HepG2 (cell line): ENCODE measurements around the gene MAD2L2. TPM values are rescaled to one million over a fixed set of nuclear protein-coding genes. Genes with fewer than 3 reads are reported as not detected.
A peak's percentile ranks its signal among the peaks of the same experiment; 100 is the strongest.

Experiments
- EP300 ChIP-seq, 3 experiments: sonication (generic) in 1 of 3; formaldehyde crosslinking in 1 of 3; IDR thresholded peaks; 2 replicates each; pipeline versions ENCODE4 v1.5.1 to v1.6.1; 2011 to 2020; ENCODE audit warnings: low read depth in 2 of 3, low read length in 2 of 3, borderline replicate concordance in 1 of 3, improper control_type of control experiment in 1 of 3, mild to moderate bottlenecking in 1 of 3, missing genetic modification reagents in 1 of 3, moderate library complexity in 1 of 3
- HIVEP1 ChIP-seq: sonication (generic); formaldehyde crosslinking; IDR thresholded peaks from 2 replicates; pipeline ENCODE4 v1.4.0; 2020; ENCODE audit warnings: mild to moderate bottlenecking, missing genetic modification reagents
- HNRNPL ChIP-seq: fragments of 200-400 bp; formaldehyde crosslinking; IDR thresholded peaks from 2 replicates; pipeline ENCODE4 v1.6.1; 2017; ENCODE audit warnings: mild to moderate bottlenecking, low read depth, low read length
- HOXA3 ChIP-seq: sonication (generic); formaldehyde crosslinking; IDR thresholded peaks from 2 replicates; pipeline ENCODE4 v1.5.0; 2020; ENCODE audit warnings: missing genetic modification reagents
- IRF2 ChIP-seq: IDR thresholded peaks from 2 replicates; pipeline ENCODE4 v1.6.1; 2018; ENCODE audit warnings: missing genetic modification reagents, missing compliant biosample characterization
- KDM3A ChIP-seq: IDR thresholded peaks from 2 replicates; pipeline ENCODE4 v1.6.1; 2018; ENCODE audit warnings: low read depth, missing compliant biosample characterization
- MTA1 ChIP-seq: sonication (generic); formaldehyde crosslinking; IDR thresholded peaks from 2 replicates; pipeline ENCODE4 v1.4.0; 2020; ENCODE audit warnings: missing genetic modification reagents, mild to moderate bottlenecking, borderline replicate concordance
- POLR2G ChIP-seq: fragments of 200-400 bp; formaldehyde crosslinking; IDR thresholded peaks from 2 replicates; pipeline ENCODE4 v1.6.1; 2018; ENCODE audit warnings: mild to moderate bottlenecking, low read depth, low read length, moderate library complexity
- SMAD1 ChIP-seq: sonication (generic); formaldehyde crosslinking; IDR thresholded peaks from 2 replicates; pipeline ENCODE4 v1.4.0; 2020; ENCODE audit warnings: missing genetic modification reagents, low read depth, mild to moderate bottlenecking, borderline replicate concordance
- SNAPC5 ChIP-seq: sonication (generic); formaldehyde crosslinking; IDR thresholded peaks from 2 replicates; pipeline ENCODE4 v1.8.1; 2023; ENCODE audit warnings: mild to moderate bottlenecking, missing genetic modification reagents, borderline replicate concordance
- SP4 ChIP-seq: sonication (generic); formaldehyde crosslinking; IDR thresholded peaks from 2 replicates; pipeline ENCODE4 v1.8.1; 2023; ENCODE audit warnings: mild to moderate bottlenecking, missing genetic modification reagents
- THAP11 ChIP-seq: IDR thresholded peaks from 2 replicates; pipeline ENCODE4 v1.6.1; 2016; ENCODE audit warnings: missing biosample characterization, missing genetic modification reagents
- ZFP82 ChIP-seq: sonication (generic); formaldehyde crosslinking; IDR thresholded peaks from 2 replicates; pipeline ENCODE4 v1.5.1; 2020; ENCODE audit warnings: mild to moderate bottlenecking, missing genetic modification reagents, borderline replicate concordance
- ZNF563 ChIP-seq: sonication (generic); formaldehyde crosslinking; IDR thresholded peaks from 2 replicates; pipeline ENCODE4 v1.8.0; 2022; ENCODE audit warnings: mild to moderate bottlenecking, moderate library complexity, missing genetic modification reagents
- ZNF709 ChIP-seq: sonication (generic); formaldehyde crosslinking; IDR thresholded peaks from 2 replicates; pipeline ENCODE4 v1.5.0; 2020; ENCODE audit warnings: mild to moderate bottlenecking, missing genetic modification reagents
- polyA plus RNA-seq, 8 experiments: library from polyadenylated mRNA; depleted of rRNA in 3 of 8; stranded (reverse) in 7 of 8; unstranded in 1 of 8; fragments of >200 nt; fragmentation: Illumina TruSeq in 4 of 8; extraction: Trizol in 4 of 8; gene quantifications; 2 replicates each; pipeline versions ENCODE4 v1.2.1 to v1.2.3, GENCODE V29; 2011 to 2016; ENCODE audit warnings: low read depth in 4 of 8, missing spikeins in 1 of 8, mixed read lengths in 1 of 8; ENCODE audit not compliant: insufficient read depth in 1 of 8
- total RNA-seq, 5 experiments: library from RNA; depleted of rRNA; stranded (reverse); fragments of >200 nt; fragmentation: Illumina TruSeq; extraction: Trizol; gene quantifications; 2 replicates each; pipeline ENCODE4 v1.2.3, GENCODE V29; 2016; ENCODE audit warnings: low read depth in 1 of 5
- TF ChIP-seq, protein P1 (sequence below): sonication (generic); formaldehyde crosslinking; IDR thresholded peaks from 2 replicates; pipeline ENCODE4 v1.8.1; 2023; ENCODE audit warnings: mild to moderate bottlenecking, moderate library complexity, missing genetic modification reagents

Gene MAD2L2
- total and polyA plus RNA-seq, 2 of the 13 experiments (the other 11 are each of a cell fraction or from before 2014, with no cell fraction given): 51.8 to 53.8 TPM

GRCh38 chr1:11664336-11665065 is 16.4 kb downstream of the MAD2L2 start (continued):
- TF ChIP-seq MTA1 (CRISPR knock-in tag) (0 out of 2 replicates have a peak, but pooled peaks have one; percentile 13), EP300 (IDR thresholded peaks at IDR 0.05; ENCODE audit: low read depth in 2 of 2, low read length in 2 of 2) (no peak), EP300 (CRISPR knock-in tag; IDR thresholded peaks at IDR 0.05; ENCODE audit: borderline replicate concordance) (no peak), POLR2G (0 out of 2 replicates have a peak, but pooled peaks have one; percentile 7), THAP11 (0 out of 2 replicates have a peak, but pooled peaks have one; percentile 5), SMAD1 (CRISPR knock-in tag) (0 out of 2 replicates have a peak, but pooled peaks have one; percentile 6), IRF2 (CRISPR knock-in tag) (0 out of 2 replicates have a peak, but pooled peaks have one; percentile 0), KDM3A (CRISPR knock-in tag) (no peak), HIVEP1 (CRISPR knock-in tag) (0 out of 2 replicates have a peak, but pooled peaks have one; percentile 50), HNRNPL (peak; percentile 49; the same call in 1 of the 2 replicates), ZNF563 (CRISPR knock-in tag) (peak; percentile 21; the same call in 1 of the 2 replicates), HOXA3 (CRISPR knock-in tag) (0 out of 2 replicates have a peak, but pooled peaks have one; percentile 2), ZFP82 (CRISPR knock-in tag) (0 out of 2 replicates have a peak, but pooled peaks have one; percentile 11), SNAPC5 (CRISPR knock-in tag) (no peak), ZNF709 (CRISPR knock-in tag) (0 out of 2 replicates have a peak, but pooled peaks have one; percentile 54), SP4 (peak; percentile 11; the same call in 1 of the 2 replicates)
- TF ChIP-seq, protein P1, sequence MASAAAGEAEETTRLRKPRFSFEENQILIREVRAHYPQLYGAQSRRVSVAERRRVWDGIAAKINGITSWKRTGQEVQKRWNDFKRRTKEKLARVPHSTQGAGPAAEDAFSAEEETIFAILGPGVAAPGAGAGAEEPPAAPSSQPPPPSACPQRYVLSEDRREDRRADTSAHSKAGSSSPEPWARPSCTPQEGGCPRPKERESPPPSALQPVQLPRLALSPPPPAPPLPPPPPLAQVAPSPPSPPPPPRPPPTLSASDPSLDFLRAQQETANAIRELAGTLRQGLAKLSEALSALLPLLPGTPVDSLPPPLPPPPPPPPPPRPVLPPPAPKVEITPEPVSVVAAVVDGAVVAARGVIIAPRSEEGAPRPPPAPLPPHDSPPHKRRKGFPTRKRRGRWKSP: 0 out of 2 replicates have a peak, but pooled peaks have one; percentile 7
